IMR-90 (cell line): ENCODE measurements around the gene WIPF1. TPM values are rescaled to one million over a fixed set of nuclear protein-coding genes. Genes with fewer than 3 reads are reported as not detected.

ENCODE experiments used
- ATAC-seq: fragments of 200-7000 bp; cut with Tn5 transposase; 2 replicates; pipeline ENCODE4 v1.9.1; 2020; ENCODE audit warnings: low read depth, mild to moderate bottlenecking, moderate library complexity
- BruUV-seq: library from RNA; stranded (reverse); fragments of 400-500 nt; replicated peaks from 2 replicates; lab custom pipeline; 2021; lab: Mats Ljungman, UMichigan
- CTCF ChIA-PET: fragments of 300-600 bp; formaldehyde crosslinking; extraction: SDS; loops from one replicate; lab custom pipeline; 2021; ENCODE audit warnings: antibody characterized with exemption; lab: Yijun Ruan, JAX
- POLR2A ChIA-PET: fragments of 300-600 bp; sonication (Branson Sonifier 250); formaldehyde crosslinking; loops from one replicate; lab custom pipeline; 2022; ENCODE audit warnings: antibody characterized with exemption; ENCODE audit not compliant: unreplicated experiment; lab: Charles Lee
- DNase-seq: peaks from one replicate; pipeline ENCODE4 v3.0.0; 2013
- H2AFZ ChIP-seq: replicated peaks from 2 replicates; pipeline ENCODE3; 2013; ENCODE audit warnings: low read length, mild to moderate bottlenecking; ENCODE audit not compliant: poor library complexity
- H2AK5ac ChIP-seq: 2 replicates; pipeline ENCODE4 v1.6.1; 2013; ENCODE audit warnings: low read depth, low read length, inconsistent platforms
- H2AK9ac ChIP-seq: replicated peaks from 2 replicates; pipeline ENCODE3; 2013; ENCODE audit warnings: mild to moderate bottlenecking, low read depth, low read length, moderate library complexity; ENCODE audit not compliant: poor library complexity
- H2BK120ac ChIP-seq: 2 replicates; pipeline ENCODE4 v1.6.1; 2013; ENCODE audit warnings: low read depth, low read length, inconsistent platforms
- H2BK15ac ChIP-seq: 3 replicates; pipeline ENCODE4 v1.6.1; 2013; ENCODE audit warnings: low read depth, low read length, inconsistent platforms
- H2BK20ac ChIP-seq: 2 replicates; pipeline ENCODE4 v1.6.1; 2013; ENCODE audit warnings: low read depth, mild to moderate bottlenecking, inconsistent platforms, low read length, moderate library complexity
- H2BK5ac ChIP-seq: 2 replicates; pipeline ENCODE4 v1.6.1; 2013; ENCODE audit warnings: mild to moderate bottlenecking, low read depth, low read length, inconsistent platforms; ENCODE audit not compliant: poor library complexity, severe bottlenecking
- H3K14ac ChIP-seq: replicated peaks from 2 replicates; pipeline ENCODE4 v1.6.1; 2013; ENCODE audit warnings: low read depth, low read length, inconsistent platforms
- H3K18ac ChIP-seq: 2 replicates; pipeline ENCODE4 v1.6.1; 2013; ENCODE audit warnings: low read depth, low read length, control low read depth
- H3K23ac ChIP-seq: 2 replicates; pipeline ENCODE4 v1.6.1; 2013; ENCODE audit warnings: low read depth, low read length, inconsistent platforms
- H3K27ac ChIP-seq: 2 replicates; pipeline ENCODE4 v1.5.1; 2013; ENCODE audit warnings: mild to moderate bottlenecking, control low read depth, low read length; ENCODE audit not compliant: insufficient read depth
- H3K27me3 ChIP-seq: 2 replicates; pipeline ENCODE4 v1.6.1; 2013; ENCODE audit warnings: low read length; ENCODE audit not compliant: control insufficient read depth, insufficient read depth
- H3K36me3 ChIP-seq: 2 replicates; pipeline ENCODE4 v1.6.1; 2013; ENCODE audit warnings: low read length, mixed read lengths; ENCODE audit not compliant: control insufficient read depth, insufficient read depth
- H3K4ac ChIP-seq: 2 replicates; pipeline ENCODE4 v1.6.1; 2013; ENCODE audit warnings: low read depth, low read length, inconsistent platforms
- H3K4me1 ChIP-seq: 2 replicates; pipeline ENCODE4 v1.6.1; 2013; ENCODE audit warnings: low read length, mixed read lengths; ENCODE audit not compliant: control insufficient read depth, insufficient read depth
- H3K4me2 ChIP-seq: 2 replicates; pipeline ENCODE4 v1.6.1; 2013; ENCODE audit warnings: low read depth, mild to moderate bottlenecking, control low read depth, low read length, moderate library complexity
- H3K4me3 ChIP-seq: 2 replicates; pipeline ENCODE4 v1.5.1; 2013; ENCODE audit warnings: low read depth, mild to moderate bottlenecking, control low read depth, low read length, moderate library complexity; ENCODE audit not compliant: insufficient read depth
- H3K56ac ChIP-seq: 2 replicates; pipeline ENCODE4 v1.6.1; 2013; ENCODE audit warnings: low read length, inconsistent platforms; ENCODE audit not compliant: insufficient read depth; ENCODE audit errors: extremely low read depth
- H3K79me1 ChIP-seq, 2 experiments: 2 replicates each; pipeline ENCODE4 v1.6.1; 2013; ENCODE audit warnings: low read length in 2 of 2, inconsistent platforms in 1 of 2, low read depth in 1 of 2
- H3K9ac ChIP-seq: 2 replicates; pipeline ENCODE4 v1.6.1; 2013; ENCODE audit warnings: low read depth, low read length, control low read depth
- H3K9me1 ChIP-seq: 2 replicates; pipeline ENCODE4 v1.6.1; 2013; ENCODE audit warnings: low read length, inconsistent platforms; ENCODE audit not compliant: insufficient read depth
- H3K9me3 ChIP-seq: 2 replicates; pipeline ENCODE4 v1.6.1; 2013; ENCODE audit warnings: low read length; ENCODE audit not compliant: control insufficient read depth, insufficient read depth
- H4K20me1 ChIP-seq: 2 replicates; pipeline ENCODE4 v1.6.1; 2013; ENCODE audit warnings: low read length, inconsistent platforms; ENCODE audit not compliant: insufficient read depth
- H4K5ac ChIP-seq: 2 replicates; pipeline ENCODE4 v1.6.1; 2013; ENCODE audit warnings: mild to moderate bottlenecking, low read depth, low read length, control low read depth
- H4K8ac ChIP-seq, 2 experiments: 2 replicates each; pipeline ENCODE4 v1.6.1; 2013; ENCODE audit warnings: low read depth in 2 of 2, low read length in 2 of 2, control low read depth in 1 of 2, inconsistent platforms in 1 of 2
- H4K91ac ChIP-seq: 2 replicates; pipeline ENCODE4 v1.6.1; 2013; ENCODE audit warnings: low read depth, low read length, inconsistent platforms; ENCODE audit not compliant: insufficient read depth
- FOS ChIP-seq: fragments of 150-350 bp; IDR thresholded peaks from 2 replicates; pipeline ENCODE4 v1.6.1; 2016; ENCODE audit warnings: low read depth, low read length
- MAZ ChIP-seq: IDR thresholded peaks from 2 replicates; pipeline ENCODE4 v1.6.1; 2012; ENCODE audit warnings: low read depth, mild to moderate bottlenecking, low read length, improper control_type of control experiment, moderate library complexity, borderline replicate concordance
- RAD21 ChIP-seq: IDR thresholded peaks from 2 replicates; pipeline ENCODE4 v1.6.1; 2012; ENCODE audit warnings: low read length, improper control_type of control experiment
- RCOR1 ChIP-seq: IDR thresholded peaks from 2 replicates; pipeline ENCODE4 v1.6.1; 2012; ENCODE audit warnings: mild to moderate bottlenecking, low read length, improper control_type of control experiment; ENCODE audit not compliant: insufficient replicate concordance
- RFX5 ChIP-seq: IDR thresholded peaks from 2 replicates; pipeline ENCODE4 v1.8.0; 2012; ENCODE audit warnings: low read depth, mild to moderate bottlenecking, low read length, moderate library complexity
- WGBS, 2 experiments: methylation state at CpG; one replicate each; pipeline versions ENCODE4 v1.1.5 to v1.1.7; 2013; ENCODE audit warnings: missing lambda C conversion rate in 2 of 2; ENCODE audit not compliant: insufficient read length in 1 of 2; ENCODE audit errors: extremely low coverage in 2 of 2; 5-methylcytosine and 5-hydroxymethylcytosine counted together
- dilution Hi-C: fragments of 300-500 bp; cut with HindIII; formaldehyde crosslinking; loops from one replicate; pipeline ENCODE4 v1.14.3; 2018; ENCODE audit warnings: low sequenced_read_pairs; ENCODE audit not compliant: unreplicated experiment
- in situ Hi-C: fragments of 300-500 bp; cut with MboI; formaldehyde crosslinking; loops from 3 replicates; pipeline ENCODE4 v1.14.3; 2019; ENCODE audit warnings: low sequenced_read_pairs, inconsistent platforms, mixed read lengths
- intact Hi-C: fragments of 100-400 bp; cut with micrococcal nuclease; formaldehyde crosslinking; loops from 2 replicates; pipeline ENCODE4 v1.10.0; 2022
- polyA plus RNA-seq, 3 experiments: library from polyadenylated mRNA; depleted of rRNA; stranded (reverse); fragments of >200 nt; gene quantifications; 2 replicates each; pipeline ENCODE4 v1.2.3, GENCODE V29; 2012; ENCODE audit warnings: low replicate concordance in 1 of 3
- total RNA-seq: library from RNA; depleted of rRNA; stranded (reverse); fragments of >200 nt; gene quantifications from 2 replicates; pipeline ENCODE4 v1.2.3, GENCODE V29; 2012
- TF ChIP-seq, protein P1 (sequence below): conservative IDR thresholded peaks from 2 replicates; pipeline ENCODE4 v1.5.1; 2012; ENCODE audit warnings: mild to moderate bottlenecking, low read depth, low read length, improper control_type of control experiment
- TF ChIP-seq, protein P2 (sequence below): fragments of 150-350 bp; IDR thresholded peaks from 2 replicates; pipeline ENCODE4 v1.6.1; 2017; ENCODE audit warnings: mild to moderate bottlenecking, antibody characterized with exemption, low read length, low read depth
- TF ChIP-seq, protein P3 (sequence below): fragments of 150-350 bp; IDR thresholded peaks from 2 replicates; pipeline ENCODE4 v1.6.1; 2016; ENCODE audit warnings: low read depth, mild to moderate bottlenecking, low read length, moderate library complexity, borderline replicate concordance

WIPF1 gene
- total and polyA plus RNA-seq, 2 of the 4 experiments (the other 2 are of a cell fraction), result 2.7 to 13.5 TPM

DNA sequence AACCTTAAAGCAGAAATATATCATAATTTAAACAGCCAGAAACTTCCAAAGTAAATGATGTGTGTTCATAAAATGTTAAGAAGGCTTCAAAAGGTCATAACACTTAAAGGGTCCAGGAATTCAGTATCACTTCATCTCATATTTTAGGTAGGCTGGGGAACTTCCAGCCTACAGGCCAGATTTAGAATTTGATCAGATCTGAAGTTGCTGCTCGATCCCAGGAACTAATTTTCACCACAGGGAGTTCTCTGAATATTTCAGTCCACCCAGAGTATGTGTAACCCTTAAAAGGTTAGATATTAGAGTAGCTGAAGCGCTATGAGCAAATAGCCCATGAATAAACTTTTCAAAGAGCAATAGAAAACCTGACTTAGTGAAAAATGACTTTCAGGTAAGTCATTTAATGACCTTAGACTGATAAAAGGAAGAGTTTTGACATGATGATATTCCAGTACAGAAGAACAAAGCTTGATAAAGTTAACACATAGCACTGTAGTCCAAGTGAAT is 1.7 kb downstream of the WIPF1 start:
- no CpG with 5 or more reads among the region's 2 CpGs for WGBS, 2 experiments
- dilution Hi-C loops, result no loop called here
- POLR2A ChIA-PET, result no interaction called here

More for the DNA sequence above, 1.7 kb downstream of the WIPF1 start:
- no peak overlapping the region for H2AK5ac ChIP-seq
- H3K36me3 ChIP-seq, result no peaks in the 10 kb centered on the region
- CTCF ChIA-PET, result interaction anchor here (1.1 kb wide), 1 partner anchor 18 kb away, joined by 3 read pairs; no protein-coding TSS in a partner anchor
- no peak overlapping the region for H3K14ac ChIP-seq
- H3K27ac ChIP-seq, result no peak overlapping the region
- H2BK20ac ChIP-seq, result no peak overlapping the region
- no peak overlapping the region for H2AK9ac ChIP-seq
- H4K5ac ChIP-seq, result no peak overlapping the region
- H4K91ac ChIP-seq, result no peak overlapping the region
- H3K4me2 ChIP-seq, result no peak overlapping the region
- no peak overlapping the region for H2BK120ac ChIP-seq
- H2AFZ ChIP-seq, result no peak overlapping the region
- H2BK5ac ChIP-seq, result no peak overlapping the region
- H3K23ac ChIP-seq, result no peak overlapping the region
- H3K4me1 ChIP-seq, result peaks cover 14% of the 10 kb centered on the region
- H2BK15ac ChIP-seq, result no peak overlapping the region
- DNase-seq (no peak), ATAC-seq (no peak)
- no TSS peak for BruUV-seq
- H4K8ac ChIP-seq, result no peak overlapping the region
- H3K79me1 ChIP-seq, result peaks cover 13 to 24% of the 10 kb centered on the region in 2 experiments
- no peak overlapping the region for H3K56ac ChIP-seq
- in situ Hi-C loops (no loop called here), intact Hi-C loops (loop anchor here (10.0 kb wide), 1 partner anchor 399 kb away; no protein-coding TSS in a partner anchor)
- no peak for TF ChIP-seq RAD21
- TF ChIP-seq, protein P1, sequence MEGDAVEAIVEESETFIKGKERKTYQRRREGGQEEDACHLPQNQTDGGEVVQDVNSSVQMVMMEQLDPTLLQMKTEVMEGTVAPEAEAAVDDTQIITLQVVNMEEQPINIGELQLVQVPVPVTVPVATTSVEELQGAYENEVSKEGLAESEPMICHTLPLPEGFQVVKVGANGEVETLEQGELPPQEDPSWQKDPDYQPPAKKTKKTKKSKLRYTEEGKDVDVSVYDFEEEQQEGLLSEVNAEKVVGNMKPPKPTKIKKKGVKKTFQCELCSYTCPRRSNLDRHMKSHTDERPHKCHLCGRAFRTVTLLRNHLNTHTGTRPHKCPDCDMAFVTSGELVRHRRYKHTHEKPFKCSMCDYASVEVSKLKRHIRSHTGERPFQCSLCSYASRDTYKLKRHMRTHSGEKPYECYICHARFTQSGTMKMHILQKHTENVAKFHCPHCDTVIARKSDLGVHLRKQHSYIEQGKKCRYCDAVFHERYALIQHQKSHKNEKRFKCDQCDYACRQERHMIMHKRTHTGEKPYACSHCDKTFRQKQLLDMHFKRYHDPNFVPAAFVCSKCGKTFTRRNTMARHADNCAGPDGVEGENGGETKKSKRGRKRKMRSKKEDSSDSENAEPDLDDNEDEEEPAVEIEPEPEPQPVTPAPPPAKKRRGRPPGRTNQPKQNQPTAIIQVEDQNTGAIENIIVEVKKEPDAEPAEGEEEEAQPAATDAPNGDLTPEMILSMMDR, result no peak
- TF ChIP-seq MAZ, result no peak
- no peak for TF ChIP-seq RCOR1
- TF ChIP-seq, protein P2, sequence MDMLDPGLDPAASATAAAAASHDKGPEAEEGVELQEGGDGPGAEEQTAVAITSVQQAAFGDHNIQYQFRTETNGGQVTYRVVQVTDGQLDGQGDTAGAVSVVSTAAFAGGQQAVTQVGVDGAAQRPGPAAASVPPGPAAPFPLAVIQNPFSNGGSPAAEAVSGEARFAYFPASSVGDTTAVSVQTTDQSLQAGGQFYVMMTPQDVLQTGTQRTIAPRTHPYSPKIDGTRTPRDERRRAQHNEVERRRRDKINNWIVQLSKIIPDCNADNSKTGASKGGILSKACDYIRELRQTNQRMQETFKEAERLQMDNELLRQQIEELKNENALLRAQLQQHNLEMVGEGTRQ, result no peak
- no peak for TF ChIP-seq FOS
- no peak for TF ChIP-seq RFX5
- TF ChIP-seq, protein P3, sequence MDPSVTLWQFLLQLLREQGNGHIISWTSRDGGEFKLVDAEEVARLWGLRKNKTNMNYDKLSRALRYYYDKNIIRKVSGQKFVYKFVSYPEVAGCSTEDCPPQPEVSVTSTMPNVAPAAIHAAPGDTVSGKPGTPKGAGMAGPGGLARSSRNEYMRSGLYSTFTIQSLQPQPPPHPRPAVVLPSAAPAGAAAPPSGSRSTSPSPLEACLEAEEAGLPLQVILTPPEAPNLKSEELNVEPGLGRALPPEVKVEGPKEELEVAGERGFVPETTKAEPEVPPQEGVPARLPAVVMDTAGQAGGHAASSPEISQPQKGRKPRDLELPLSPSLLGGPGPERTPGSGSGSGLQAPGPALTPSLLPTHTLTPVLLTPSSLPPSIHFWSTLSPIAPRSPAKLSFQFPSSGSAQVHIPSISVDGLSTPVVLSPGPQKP, result no peak
- H3K27me3 ChIP-seq, result no peaks in the 10 kb centered on the region
- H3K9me1 ChIP-seq, result peaks cover 12% of the 10 kb centered on the region
- no peak overlapping the region for H3K18ac ChIP-seq
- no peaks in the 10 kb centered on the region for H4K20me1 ChIP-seq
- H3K4me3 ChIP-seq, result no peak overlapping the region
- no peaks in the 10 kb centered on the region for H3K9me3 ChIP-seq
- H3K9ac ChIP-seq, result no peak overlapping the region
- no peak overlapping the region for H3K4ac ChIP-seq
